Measurements from ENCODE around the gene ALDH16A1. TPM values are rescaled to one million over a fixed set of nuclear protein-coding genes. Genes with fewer than 3 reads are reported as not detected.

Gene ALDH16A1
- total and polyA plus RNA-seq, 4 donors = 15.7 to 22.3 (median 17.1) TPM

GRCh38 chr19:49491804-49492572, 39.0 kb downstream of the ALDH16A1 start:
- Histone ChIP-seq H3K27ac (ENCODE audit: low read depth, low read length) (no peak overlapping the region), H3K4me1 (ENCODE audit: control insufficient read depth, insufficient read depth, low read length) (peaks cover 32% of the 10 kb centered on the region), H3K4me3 (ENCODE audit: low read depth, low read length) (no peak overlapping the region), H3K36me3 (ENCODE audit: control insufficient read depth, insufficient read depth, low read length) (peaks cover 37% of the 10 kb centered on the region), H3K27me3 (ENCODE audit: control insufficient read depth, insufficient read depth, low read length) (no peaks in the 10 kb centered on the region), H3K9me3 (ENCODE audit: control insufficient read depth, insufficient read depth, low read length) (no peaks in the 10 kb centered on the region)
- DNase-seq (ENCODE audit: low read depth in 4 of 6, low spot score in 6 of 6) = no peak
- 90% methylated on average over 5 of the region's 7 CpGs for WGBS (ENCODE audit: insufficient coverage)

GRCh38 chr19:49492573-49493405, 39.8 kb downstream of the ALDH16A1 start:
- no peaks in the 10 kb centered on the region for H3K9me3 ChIP-seq (ENCODE audit: control insufficient read depth, insufficient read depth, low read length)
- H3K36me3 ChIP-seq (ENCODE audit: control insufficient read depth, insufficient read depth, low read length) = peaks cover 45% of the 10 kb centered on the region
- no peak for DNase-seq (ENCODE audit: low read depth in 4 of 6, low spot score in 6 of 6)
- H3K27me3 ChIP-seq (ENCODE audit: control insufficient read depth, insufficient read depth, low read length) = no peaks in the 10 kb centered on the region
- 100% methylated on average over 3 of the region's 12 CpGs for WGBS (ENCODE audit: insufficient coverage)
- H3K27ac ChIP-seq (ENCODE audit: low read depth, low read length) = no peak overlapping the region
- peaks cover 37% of the 10 kb centered on the region for H3K4me1 ChIP-seq (ENCODE audit: control insufficient read depth, insufficient read depth, low read length)
- H3K4me3 ChIP-seq (ENCODE audit: low read depth, low read length) = no peak overlapping the region

GRCh38 chr19:49496574-49497008, 43.6 kb downstream of the ALDH16A1 start:
- H3K4me3 ChIP-seq (ENCODE audit: low read depth, low read length) = peak overlapping the region; percentile 100
- H3K27ac ChIP-seq (ENCODE audit: low read depth, low read length) = peak overlapping the region; percentile 97
- WGBS (ENCODE audit: insufficient coverage) = 0% methylated on average over 8 of the region's 11 CpGs
- no peaks in the 10 kb centered on the region for H3K27me3 ChIP-seq (ENCODE audit: control insufficient read depth, insufficient read depth, low read length)
- H3K36me3 ChIP-seq (ENCODE audit: control insufficient read depth, insufficient read depth, low read length) = peaks cover 54% of the 10 kb centered on the region
- peaks cover 42% of the 10 kb centered on the region for H3K4me1 ChIP-seq (ENCODE audit: control insufficient read depth, insufficient read depth, low read length)
- no peak for DNase-seq (ENCODE audit: low read depth in 4 of 6, low spot score in 6 of 6)
- H3K9me3 ChIP-seq (ENCODE audit: control insufficient read depth, insufficient read depth, low read length) = no peaks in the 10 kb centered on the region

- peaks cover 42% of the 10 kb centered on the region for H3K4me1 ChIP-seq (ENCODE audit: control insufficient read depth, insufficient read depth, low read length)
- peak in 1 of 6 donors; percentile 48 for DNase-seq (ENCODE audit: low read depth in 4 of 6, low spot score in 6 of 6)
- peak overlapping the region; percentile 97 for H3K27ac ChIP-seq (ENCODE audit: low read depth, low read length)
- H3K9me3 ChIP-seq (ENCODE audit: control insufficient read depth, insufficient read depth, low read length) = no peaks in the 10 kb centered on the region
- H3K27me3 ChIP-seq (ENCODE audit: control insufficient read depth, insufficient read depth, low read length) = no peaks in the 10 kb centered on the region
- peak overlapping the region; percentile 100 for H3K4me3 ChIP-seq (ENCODE audit: low read depth, low read length)
- H3K36me3 ChIP-seq (ENCODE audit: control insufficient read depth, insufficient read depth, low read length) = peaks cover 47% of the 10 kb centered on the region
- WGBS (ENCODE audit: insufficient coverage) = 45% methylated on average over 15 of the region's 22 CpGs
Measured at GRCh38 chr19:49497047-49497788, 44.2 kb downstream of the ALDH16A1 start.

DNA sequence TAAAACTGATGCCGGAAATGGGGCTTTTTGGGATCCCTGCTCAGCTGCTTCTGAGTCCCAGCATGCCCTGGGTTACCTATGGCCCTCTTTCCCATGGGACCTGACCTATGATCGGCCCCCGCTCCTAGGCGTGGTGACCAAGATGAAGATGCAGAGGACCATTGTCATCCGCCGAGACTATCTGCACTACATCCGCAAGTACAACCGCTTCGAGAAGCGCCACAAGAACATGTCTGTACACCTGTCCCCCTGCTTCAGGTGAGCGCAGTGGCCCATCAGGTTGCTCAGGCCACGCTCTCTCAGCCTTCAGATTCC, 44.7 kb downstream of the ALDH16A1 start:
- Histone ChIP-seq H3K36me3 (ENCODE audit: control insufficient read depth, insufficient read depth, low read length) (peaks cover 43% of the 10 kb centered on the region), H3K27me3 (ENCODE audit: control insufficient read depth, insufficient read depth, low read length) (no peaks in the 10 kb centered on the region), H3K4me3 (ENCODE audit: low read depth, low read length) (peak overlapping the region; percentile 100), H3K4me1 (ENCODE audit: control insufficient read depth, insufficient read depth, low read length) (peaks cover 42% of the 10 kb centered on the region), H3K27ac (ENCODE audit: low read depth, low read length) (no peak overlapping the region), H3K9me3 (ENCODE audit: control insufficient read depth, insufficient read depth, low read length) (no peaks in the 10 kb centered on the region)
- DNase-seq (ENCODE audit: low read depth in 4 of 6, low spot score in 6 of 6) = no peak
- 95% methylated on average over 12 of the region's 12 CpGs for WGBS (ENCODE audit: insufficient coverage)

DNA sequence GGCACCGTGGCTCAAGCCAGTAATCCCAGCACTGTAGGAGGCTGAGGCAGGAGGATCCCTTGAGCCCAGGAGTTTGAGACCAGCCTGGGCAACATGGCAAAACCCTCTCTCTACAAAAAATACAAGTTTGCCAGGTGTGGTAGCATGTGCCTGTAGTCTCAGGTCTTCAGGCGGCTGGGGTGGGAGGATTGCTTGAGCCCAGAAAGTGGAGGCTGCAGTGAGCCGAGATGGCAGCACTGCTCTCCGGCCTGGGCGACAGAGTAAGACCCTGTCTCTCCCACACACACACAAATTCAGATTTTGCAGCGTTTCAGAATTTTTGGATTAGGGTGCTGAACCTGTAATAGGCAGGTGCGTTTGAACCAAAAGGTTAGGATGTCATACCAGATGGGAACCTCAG, 45.5 kb downstream of the ALDH16A1 start:
- DNase-seq (ENCODE audit: low read depth in 4 of 6, low spot score in 6 of 6) = no peak
- WGBS (ENCODE audit: insufficient coverage) = 100% methylated on average over 1 of the region's 7 CpGs
- peaks cover 47% of the 10 kb centered on the region for H3K4me1 ChIP-seq (ENCODE audit: control insufficient read depth, insufficient read depth, low read length)
- peaks cover 42% of the 10 kb centered on the region for H3K36me3 ChIP-seq (ENCODE audit: control insufficient read depth, insufficient read depth, low read length)
- no peaks in the 10 kb centered on the region for H3K9me3 ChIP-seq (ENCODE audit: control insufficient read depth, insufficient read depth, low read length)
- H3K27me3 ChIP-seq (ENCODE audit: control insufficient read depth, insufficient read depth, low read length) = no peaks in the 10 kb centered on the region
- H3K27ac ChIP-seq (ENCODE audit: low read depth, low read length) = no peak overlapping the region
- no peak overlapping the region for H3K4me3 ChIP-seq (ENCODE audit: low read depth, low read length)

- H3K36me3 ChIP-seq (ENCODE audit: control insufficient read depth, insufficient read depth, low read length) = peaks cover 41% of the 10 kb centered on the region
- no peak overlapping the region for H3K4me3 ChIP-seq (ENCODE audit: low read depth, low read length)
- DNase-seq (ENCODE audit: low read depth in 4 of 6, low spot score in 6 of 6) = no peak
- H3K4me1 ChIP-seq (ENCODE audit: control insufficient read depth, insufficient read depth, low read length) = peaks cover 48% of the 10 kb centered on the region
- no peaks in the 10 kb centered on the region for H3K27me3 ChIP-seq (ENCODE audit: control insufficient read depth, insufficient read depth, low read length)
- 87% methylated on average over 17 of the region's 19 CpGs for WGBS (ENCODE audit: insufficient coverage)
- no peak overlapping the region for H3K27ac ChIP-seq (ENCODE audit: low read depth, low read length)
- H3K9me3 ChIP-seq (ENCODE audit: control insufficient read depth, insufficient read depth, low read length) = no peaks in the 10 kb centered on the region
Measured at GRCh38 chr19:49499030-49499670, 46.1 kb downstream of the ALDH16A1 start.

DNA sequence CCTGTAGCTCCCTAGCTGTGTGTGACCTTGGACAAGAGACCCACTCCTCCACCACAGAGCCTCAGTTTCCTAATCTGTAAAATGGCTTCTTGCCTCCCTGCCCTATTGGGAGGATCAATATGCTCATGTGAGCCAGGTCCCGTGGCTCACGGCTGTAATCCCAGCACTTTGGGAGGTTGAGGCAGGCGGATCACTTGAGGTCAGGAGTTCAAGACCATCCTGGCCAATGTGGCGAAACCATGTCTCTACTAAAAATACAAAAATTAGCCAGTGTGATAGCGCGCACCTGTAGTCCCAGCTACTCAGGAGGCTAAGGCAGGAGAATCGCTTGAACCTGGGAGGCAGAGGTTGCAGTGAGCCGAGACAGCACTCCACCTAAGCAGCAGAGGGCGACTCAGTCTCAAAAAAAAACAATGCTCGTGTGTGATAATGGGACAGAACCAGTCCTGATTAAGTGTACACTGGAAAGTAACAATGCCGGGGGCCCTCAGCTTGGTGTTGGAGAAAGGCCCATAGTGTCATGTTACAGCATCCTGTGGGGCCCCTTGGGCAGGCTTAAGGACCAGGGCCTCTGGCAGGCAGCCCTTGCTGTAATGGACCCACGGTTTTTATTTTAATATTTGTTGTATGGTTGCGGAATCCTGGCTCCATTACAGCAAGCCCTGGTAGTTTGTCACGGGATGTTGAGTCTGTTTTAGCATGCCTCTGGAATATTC, 50.0 kb downstream of the ALDH16A1 start:
- H3K27ac ChIP-seq (ENCODE audit: low read depth, low read length) = no peak overlapping the region
- H3K4me3 ChIP-seq (ENCODE audit: low read depth, low read length) = no peak overlapping the region
- DNase-seq (ENCODE audit: low read depth in 4 of 6, low spot score in 6 of 6) = peak in 2 of 6 donors; percentile 72 to 82
- H3K9me3 ChIP-seq (ENCODE audit: control insufficient read depth, insufficient read depth, low read length) = no peaks in the 10 kb centered on the region
- H3K4me1 ChIP-seq (ENCODE audit: control insufficient read depth, insufficient read depth, low read length) = peaks cover 30% of the 10 kb centered on the region
- WGBS (ENCODE audit: insufficient coverage) = 53% methylated on average over 11 of the region's 14 CpGs
- H3K27me3 ChIP-seq (ENCODE audit: control insufficient read depth, insufficient read depth, low read length) = no peaks in the 10 kb centered on the region
- peaks cover 30% of the 10 kb centered on the region for H3K36me3 ChIP-seq (ENCODE audit: control insufficient read depth, insufficient read depth, low read length)

GRCh38 chr19:49503582-49503962, 50.5 kb downstream of the ALDH16A1 start:
- H3K27ac ChIP-seq (ENCODE audit: low read depth, low read length) = no peak overlapping the region
- peaks cover 26% of the 10 kb centered on the region for H3K4me1 ChIP-seq (ENCODE audit: control insufficient read depth, insufficient read depth, low read length)
- WGBS (ENCODE audit: insufficient coverage) = 94% methylated on average over 4 of the region's 9 CpGs
- H3K4me3 ChIP-seq (ENCODE audit: low read depth, low read length) = no peak overlapping the region
- H3K9me3 ChIP-seq (ENCODE audit: control insufficient read depth, insufficient read depth, low read length) = no peaks in the 10 kb centered on the region
- DNase-seq (ENCODE audit: low read depth in 4 of 6, low spot score in 6 of 6) = no peak
- H3K36me3 ChIP-seq (ENCODE audit: control insufficient read depth, insufficient read depth, low read length) = peaks cover 25% of the 10 kb centered on the region
- H3K27me3 ChIP-seq (ENCODE audit: control insufficient read depth, insufficient read depth, low read length) = no peaks in the 10 kb centered on the region

Data from spinal cord (tissue), 10 donors.